ENCODE measurements around the gene UBR4. TPM values are rescaled to one million over a fixed set of nuclear protein-coding genes. Genes with fewer than 3 reads are reported as not detected.

The UBR4 gene
- total RNA-seq, 1 experiment from 2014 or later = 126 TPM

DNA sequence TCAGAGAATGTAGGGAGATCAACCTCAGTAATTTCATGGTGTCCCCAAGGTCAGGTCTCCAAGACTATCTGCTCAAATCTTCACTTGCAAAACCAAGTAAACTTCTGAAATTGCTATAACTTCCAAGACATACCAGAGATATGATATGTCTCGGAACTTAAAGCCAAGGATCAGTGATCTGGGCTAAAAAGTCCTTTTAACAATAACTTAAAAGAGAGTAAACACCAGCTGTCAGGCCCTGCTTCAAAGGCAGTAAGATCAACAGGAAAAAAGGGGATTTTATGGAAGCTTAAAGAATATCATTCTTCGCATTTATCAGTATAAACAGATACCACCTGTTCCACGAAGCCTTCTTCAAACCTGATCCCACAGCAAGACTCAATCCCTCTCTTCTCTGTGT is 13.7 kb downstream of the UBR4 start:
- POLR2A ChIA-PET = no interaction called here

DNA sequence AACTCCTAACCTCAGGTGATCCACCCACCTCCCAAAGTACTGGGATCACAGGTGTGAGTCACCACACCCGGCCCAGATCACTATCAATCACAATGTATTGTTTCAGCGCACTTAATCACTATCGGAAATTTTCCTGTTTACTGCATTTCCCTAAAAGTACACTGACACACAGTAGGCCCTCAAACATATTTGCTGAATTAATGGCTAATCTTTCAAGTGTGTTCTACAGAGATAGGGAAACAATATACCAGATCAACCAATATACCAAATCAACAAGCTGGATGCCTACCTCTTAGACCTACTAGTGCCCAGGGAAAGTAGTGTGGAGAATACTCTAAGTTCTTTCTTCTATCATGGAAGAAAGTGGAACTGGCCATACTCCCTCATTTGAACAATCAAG is 17.1 kb downstream of the UBR4 start:
- Histone ChIP-seq H3K4me1 (ENCODE audit: control insufficient read depth, insufficient read depth, low read length) (no peaks in the 10 kb centered on the region), H3K4me3 (ENCODE audit: low read depth in 2 of 2, low read length in 2 of 2) (no peak overlapping the region), H3K27me3 (ENCODE audit: control insufficient read depth, insufficient read depth, low read length) (no peaks in the 10 kb centered on the region), H3K9me3 (ENCODE audit: control insufficient read depth, insufficient read depth, low read depth, low read length) (no peaks in the 10 kb centered on the region), H3K27ac (ENCODE audit: low read length) (no peak overlapping the region), H3K36me3 (ENCODE audit: control insufficient read depth, insufficient read depth, low read length) (peaks cover 36% of the 10 kb centered on the region)
- ChIA-PET POLR2A (no interaction called here), CTCF (no interaction called here)
- in situ Hi-C loops (cut with HindIII; ENCODE audit: low pct_unique_long_range_greater_than_20kb, low sequenced_read_pairs) (no loop called here), intact Hi-C loops (cut with micrococcal nuclease; ENCODE audit: unreplicated experiment) (no loop called here)
- ATAC-seq (no peak), DNase-seq (ENCODE audit: low read depth, low spot score) (no peak)
- BruUV-seq (replicated peaks) = no TSS peak
- TF ChIP-seq POLR2AphosphoS5 (IDR thresholded peaks at IDR 0.05; ENCODE audit: low read depth, low read length) (no peak), TCF7L2 (IDR thresholded peaks at IDR 0.05; ENCODE audit: low read depth, low read length) (no peak)

More for the DNA sequence above, 13.7 kb downstream of the UBR4 start:
- TF ChIP-seq, protein P1, sequence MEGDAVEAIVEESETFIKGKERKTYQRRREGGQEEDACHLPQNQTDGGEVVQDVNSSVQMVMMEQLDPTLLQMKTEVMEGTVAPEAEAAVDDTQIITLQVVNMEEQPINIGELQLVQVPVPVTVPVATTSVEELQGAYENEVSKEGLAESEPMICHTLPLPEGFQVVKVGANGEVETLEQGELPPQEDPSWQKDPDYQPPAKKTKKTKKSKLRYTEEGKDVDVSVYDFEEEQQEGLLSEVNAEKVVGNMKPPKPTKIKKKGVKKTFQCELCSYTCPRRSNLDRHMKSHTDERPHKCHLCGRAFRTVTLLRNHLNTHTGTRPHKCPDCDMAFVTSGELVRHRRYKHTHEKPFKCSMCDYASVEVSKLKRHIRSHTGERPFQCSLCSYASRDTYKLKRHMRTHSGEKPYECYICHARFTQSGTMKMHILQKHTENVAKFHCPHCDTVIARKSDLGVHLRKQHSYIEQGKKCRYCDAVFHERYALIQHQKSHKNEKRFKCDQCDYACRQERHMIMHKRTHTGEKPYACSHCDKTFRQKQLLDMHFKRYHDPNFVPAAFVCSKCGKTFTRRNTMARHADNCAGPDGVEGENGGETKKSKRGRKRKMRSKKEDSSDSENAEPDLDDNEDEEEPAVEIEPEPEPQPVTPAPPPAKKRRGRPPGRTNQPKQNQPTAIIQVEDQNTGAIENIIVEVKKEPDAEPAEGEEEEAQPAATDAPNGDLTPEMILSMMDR (IDR thresholded peaks at IDR 0.05) = no peak
- no peak for TF ChIP-seq TCF7L2 (IDR thresholded peaks at IDR 0.05; ENCODE audit: low read depth, low read length)
- no peak for TF ChIP-seq POLR2AphosphoS5 (IDR thresholded peaks at IDR 0.05; ENCODE audit: low read depth, low read length)
- no peak for TF ChIP-seq SIN3A (IDR thresholded peaks at IDR 0.05; ENCODE audit: borderline replicate concordance, insufficient read depth, low read depth, low read length)
- CTCF ChIA-PET = no interaction called here
- Histone ChIP-seq H3K27ac (ENCODE audit: low read length) (no peak overlapping the region), H3K36me3 (ENCODE audit: control insufficient read depth, insufficient read depth, low read length) (peaks cover 40% of the 10 kb centered on the region), H3K4me3 (ENCODE audit: low read depth in 2 of 2, low read length in 2 of 2) (no peak overlapping the region), H3K4me1 (ENCODE audit: control insufficient read depth, insufficient read depth, low read length) (no peaks in the 10 kb centered on the region), H3K27me3 (ENCODE audit: control insufficient read depth, insufficient read depth, low read length) (no peaks in the 10 kb centered on the region), H3K9me3 (ENCODE audit: control insufficient read depth, insufficient read depth, low read depth, low read length) (no peaks in the 10 kb centered on the region)
- in situ Hi-C loops (cut with HindIII; ENCODE audit: low pct_unique_long_range_greater_than_20kb, low sequenced_read_pairs) (no loop called here), intact Hi-C loops (cut with micrococcal nuclease; ENCODE audit: unreplicated experiment) (no loop called here)
- BruUV-seq (replicated peaks) = no TSS peak
- DNase-seq (ENCODE audit: low read depth, low spot score) (no peak), ATAC-seq (no peak)

DNA sequence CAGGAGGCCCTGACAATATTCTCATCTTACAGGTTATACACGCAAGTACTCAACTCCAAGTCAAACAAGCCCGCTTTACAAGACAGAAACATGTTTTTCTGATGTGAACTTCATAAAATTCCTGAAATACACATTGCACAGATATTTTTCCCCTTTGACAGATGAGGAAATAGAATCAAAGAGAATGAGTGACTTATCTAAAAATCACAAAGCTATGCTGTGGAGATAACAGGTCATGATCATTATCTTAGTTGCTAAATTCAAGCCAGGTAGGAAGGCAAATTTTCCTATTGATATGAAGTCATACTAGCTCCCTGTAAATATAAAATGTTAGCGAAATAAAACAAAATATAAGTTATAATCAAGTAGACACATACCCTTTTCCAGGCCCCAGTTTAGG is 18.3 kb downstream of the UBR4 start:
- H3K4me3 ChIP-seq (ENCODE audit: low read depth in 2 of 2, low read length in 2 of 2) = no peak overlapping the region
- H3K36me3 ChIP-seq (ENCODE audit: control insufficient read depth, insufficient read depth, low read length) = peaks cover 31% of the 10 kb centered on the region
- TF ChIP-seq POLR2AphosphoS5 (IDR thresholded peaks at IDR 0.05; ENCODE audit: low read depth, low read length) = no peak
- TF ChIP-seq, protein P1 (IDR thresholded peaks at IDR 0.05) = no peak
- no peak for TF ChIP-seq SIN3A (IDR thresholded peaks at IDR 0.05; ENCODE audit: borderline replicate concordance, insufficient read depth, low read depth, low read length)
- no peak for TF ChIP-seq TCF7L2 (IDR thresholded peaks at IDR 0.05; ENCODE audit: low read depth, low read length)
- TF ChIP-seq, protein P2, sequence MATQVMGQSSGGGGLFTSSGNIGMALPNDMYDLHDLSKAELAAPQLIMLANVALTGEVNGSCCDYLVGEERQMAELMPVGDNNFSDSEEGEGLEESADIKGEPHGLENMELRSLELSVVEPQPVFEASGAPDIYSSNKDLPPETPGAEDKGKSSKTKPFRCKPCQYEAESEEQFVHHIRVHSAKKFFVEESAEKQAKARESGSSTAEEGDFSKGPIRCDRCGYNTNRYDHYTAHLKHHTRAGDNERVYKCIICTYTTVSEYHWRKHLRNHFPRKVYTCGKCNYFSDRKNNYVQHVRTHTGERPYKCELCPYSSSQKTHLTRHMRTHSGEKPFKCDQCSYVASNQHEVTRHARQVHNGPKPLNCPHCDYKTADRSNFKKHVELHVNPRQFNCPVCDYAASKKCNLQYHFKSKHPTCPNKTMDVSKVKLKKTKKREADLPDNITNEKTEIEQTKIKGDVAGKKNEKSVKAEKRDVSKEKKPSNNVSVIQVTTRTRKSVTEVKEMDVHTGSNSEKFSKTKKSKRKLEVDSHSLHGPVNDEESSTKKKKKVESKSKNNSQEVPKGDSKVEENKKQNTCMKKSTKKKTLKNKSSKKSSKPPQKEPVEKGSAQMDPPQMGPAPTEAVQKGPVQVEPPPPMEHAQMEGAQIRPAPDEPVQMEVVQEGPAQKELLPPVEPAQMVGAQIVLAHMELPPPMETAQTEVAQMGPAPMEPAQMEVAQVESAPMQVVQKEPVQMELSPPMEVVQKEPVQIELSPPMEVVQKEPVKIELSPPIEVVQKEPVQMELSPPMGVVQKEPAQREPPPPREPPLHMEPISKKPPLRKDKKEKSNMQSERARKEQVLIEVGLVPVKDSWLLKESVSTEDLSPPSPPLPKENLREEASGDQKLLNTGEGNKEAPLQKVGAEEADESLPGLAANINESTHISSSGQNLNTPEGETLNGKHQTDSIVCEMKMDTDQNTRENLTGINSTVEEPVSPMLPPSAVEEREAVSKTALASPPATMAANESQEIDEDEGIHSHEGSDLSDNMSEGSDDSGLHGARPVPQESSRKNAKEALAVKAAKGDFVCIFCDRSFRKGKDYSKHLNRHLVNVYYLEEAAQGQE (IDR thresholded peaks at IDR 0.05; ENCODE audit: insufficient read depth in 1 of 2, low read depth in 2 of 2, low read length in 1 of 2) = no peak
- H3K27me3 ChIP-seq (ENCODE audit: control insufficient read depth, insufficient read depth, low read length) = no peaks in the 10 kb centered on the region
- ATAC-seq (no peak), DNase-seq (ENCODE audit: low read depth, low spot score) (no peak)
- intact Hi-C loops (cut with micrococcal nuclease; ENCODE audit: unreplicated experiment) = no loop called here
- in situ Hi-C loops (cut with HindIII; ENCODE audit: low pct_unique_long_range_greater_than_20kb, low sequenced_read_pairs) = no loop called here
- H3K4me1 ChIP-seq (ENCODE audit: control insufficient read depth, insufficient read depth, low read length) = no peaks in the 10 kb centered on the region
- CTCF ChIA-PET = no interaction called here
- H3K9me3 ChIP-seq (ENCODE audit: control insufficient read depth, insufficient read depth, low read depth, low read length) = no peaks in the 10 kb centered on the region
- POLR2A ChIA-PET = no interaction called here
- BruUV-seq (replicated peaks) = no TSS peak
- H3K27ac ChIP-seq (ENCODE audit: low read length) = no peak overlapping the region

Measured in Panc1 (cell line).